ENCODE data around the gene ZNF683.

ZNF683 gene

DNA sequence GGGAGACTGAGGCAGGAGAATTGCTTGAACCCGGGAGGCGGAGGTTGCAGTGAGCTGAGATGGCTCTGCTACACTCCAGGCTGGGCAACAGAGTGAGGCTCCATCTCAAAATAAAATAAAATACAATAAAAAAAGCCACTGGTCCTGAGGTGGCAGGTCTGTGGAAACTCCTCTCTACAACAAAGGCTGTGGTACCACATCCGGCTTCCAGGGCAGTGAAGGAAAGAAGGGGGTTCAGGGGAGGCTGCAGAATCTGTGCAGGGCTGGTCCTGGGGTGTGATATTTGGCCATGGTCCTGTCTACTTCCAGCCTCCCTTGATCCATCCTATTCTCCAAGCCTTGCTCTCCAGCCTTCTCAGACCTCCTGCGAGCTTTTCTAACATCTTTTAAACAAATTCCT lies 731 bp upstream of the ZNF683 start:
- DNase-seq = no peak
- Histone ChIP-seq H4K20me1 (ENCODE audit: insufficient read depth, low read length) (no peaks in the 10 kb centered on the region), H3K4me2 (ENCODE audit: low read depth, low read length) (no peak overlapping the region), H2AFZ (ENCODE audit: low read length) (no peak overlapping the region), H3K27ac (ENCODE audit: low read length) (no peak overlapping the region), H3K9me2 (replicated peaks; ENCODE audit: insufficient read depth, low read length) (no peaks in the 10 kb centered on the region), H3K4me1 (ENCODE audit: low read length) (peaks cover 2% of the 10 kb centered on the region), H3F3A (ENCODE audit: insufficient read depth, low read length) (no peaks in the 10 kb centered on the region), H3K36me3 (replicated peaks; ENCODE audit: insufficient read depth, low read length) (no peaks in the 10 kb centered on the region), H3K9me3 (replicated peaks; ENCODE audit: insufficient read depth, low read length) (no peaks in the 10 kb centered on the region), H3K9ac (ENCODE audit: low read length) (no peak overlapping the region), H3K27me3 (replicated peaks; ENCODE audit: insufficient read depth, low read length) (0 out of 2 replicates have a peak, but pooled peaks cover 6% of the 10 kb centered on the region), H3K79me2 (ENCODE audit: low read length) (no peaks in the 10 kb centered on the region), H3K4me3 (ENCODE audit: low read length) (no peak overlapping the region)
- TF ChIP-seq, protein P1, sequence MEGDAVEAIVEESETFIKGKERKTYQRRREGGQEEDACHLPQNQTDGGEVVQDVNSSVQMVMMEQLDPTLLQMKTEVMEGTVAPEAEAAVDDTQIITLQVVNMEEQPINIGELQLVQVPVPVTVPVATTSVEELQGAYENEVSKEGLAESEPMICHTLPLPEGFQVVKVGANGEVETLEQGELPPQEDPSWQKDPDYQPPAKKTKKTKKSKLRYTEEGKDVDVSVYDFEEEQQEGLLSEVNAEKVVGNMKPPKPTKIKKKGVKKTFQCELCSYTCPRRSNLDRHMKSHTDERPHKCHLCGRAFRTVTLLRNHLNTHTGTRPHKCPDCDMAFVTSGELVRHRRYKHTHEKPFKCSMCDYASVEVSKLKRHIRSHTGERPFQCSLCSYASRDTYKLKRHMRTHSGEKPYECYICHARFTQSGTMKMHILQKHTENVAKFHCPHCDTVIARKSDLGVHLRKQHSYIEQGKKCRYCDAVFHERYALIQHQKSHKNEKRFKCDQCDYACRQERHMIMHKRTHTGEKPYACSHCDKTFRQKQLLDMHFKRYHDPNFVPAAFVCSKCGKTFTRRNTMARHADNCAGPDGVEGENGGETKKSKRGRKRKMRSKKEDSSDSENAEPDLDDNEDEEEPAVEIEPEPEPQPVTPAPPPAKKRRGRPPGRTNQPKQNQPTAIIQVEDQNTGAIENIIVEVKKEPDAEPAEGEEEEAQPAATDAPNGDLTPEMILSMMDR (IDR thresholded peaks at IDR 0.05; ENCODE audit: low read length) = no peak
- TF ChIP-seq EZH2phosphoT487 (IDR thresholded peaks at IDR 0.05; ENCODE audit: low read length) (no peak), EZH2 (optimal IDR thresholded peaks at IDR 0.05; ENCODE audit: low read depth, low read length) (no peak)

DNA sequence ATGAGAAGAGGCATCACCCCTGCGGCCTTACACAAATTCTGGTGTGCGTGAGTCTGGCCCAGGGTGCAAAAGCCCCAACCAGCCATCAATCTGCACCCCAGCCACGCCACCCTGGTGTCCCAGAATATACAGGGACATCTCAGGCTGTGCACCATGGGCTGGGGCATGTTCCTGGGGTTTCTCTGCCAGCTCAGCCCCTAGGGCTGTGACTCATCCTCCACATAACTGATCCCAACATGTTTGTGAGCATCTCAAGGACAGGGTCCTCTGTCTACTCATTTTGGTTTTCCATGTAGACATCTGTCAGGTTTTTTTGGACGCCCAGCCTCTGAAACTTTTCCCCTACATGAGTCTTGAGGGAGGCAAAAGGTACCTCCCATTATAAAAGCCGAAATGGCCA lies 511 bp downstream of the ZNF683 start:
- H3K4me1 ChIP-seq (ENCODE audit: low read length) = no peaks in the 10 kb centered on the region
- no peaks in the 10 kb centered on the region for H3K9me2 ChIP-seq (replicated peaks; ENCODE audit: insufficient read depth, low read length)
- H3K79me2 ChIP-seq (ENCODE audit: low read length) = no peaks in the 10 kb centered on the region
- no peak overlapping the region for H2AFZ ChIP-seq (ENCODE audit: low read length)
- peaks cover 14% of the 10 kb centered on the region for H3K27me3 ChIP-seq (replicated peaks; ENCODE audit: insufficient read depth, low read length)
- no peak overlapping the region for H3K27ac ChIP-seq (ENCODE audit: low read length)
- no peak overlapping the region for H3K9ac ChIP-seq (ENCODE audit: low read length)
- no peak overlapping the region for H3K4me2 ChIP-seq (ENCODE audit: low read depth, low read length)
- TF ChIP-seq EZH2 (optimal IDR thresholded peaks at IDR 0.05; ENCODE audit: low read depth, low read length) (no peak), EZH2phosphoT487 (IDR thresholded peaks at IDR 0.05; ENCODE audit: low read length) (no peak)
- TF ChIP-seq, protein P1 (IDR thresholded peaks at IDR 0.05; ENCODE audit: low read length) = no peak
- H3K36me3 ChIP-seq (replicated peaks; ENCODE audit: insufficient read depth, low read length) = no peaks in the 10 kb centered on the region
- H3F3A ChIP-seq (ENCODE audit: insufficient read depth, low read length) = no peaks in the 10 kb centered on the region
- no peaks in the 10 kb centered on the region for H3K9me3 ChIP-seq (replicated peaks; ENCODE audit: insufficient read depth, low read length)
- H3K4me3 ChIP-seq (ENCODE audit: low read length) = no peak overlapping the region
- DNase-seq = no peak
- H4K20me1 ChIP-seq (ENCODE audit: insufficient read depth, low read length) = no peaks in the 10 kb centered on the region

DNA sequence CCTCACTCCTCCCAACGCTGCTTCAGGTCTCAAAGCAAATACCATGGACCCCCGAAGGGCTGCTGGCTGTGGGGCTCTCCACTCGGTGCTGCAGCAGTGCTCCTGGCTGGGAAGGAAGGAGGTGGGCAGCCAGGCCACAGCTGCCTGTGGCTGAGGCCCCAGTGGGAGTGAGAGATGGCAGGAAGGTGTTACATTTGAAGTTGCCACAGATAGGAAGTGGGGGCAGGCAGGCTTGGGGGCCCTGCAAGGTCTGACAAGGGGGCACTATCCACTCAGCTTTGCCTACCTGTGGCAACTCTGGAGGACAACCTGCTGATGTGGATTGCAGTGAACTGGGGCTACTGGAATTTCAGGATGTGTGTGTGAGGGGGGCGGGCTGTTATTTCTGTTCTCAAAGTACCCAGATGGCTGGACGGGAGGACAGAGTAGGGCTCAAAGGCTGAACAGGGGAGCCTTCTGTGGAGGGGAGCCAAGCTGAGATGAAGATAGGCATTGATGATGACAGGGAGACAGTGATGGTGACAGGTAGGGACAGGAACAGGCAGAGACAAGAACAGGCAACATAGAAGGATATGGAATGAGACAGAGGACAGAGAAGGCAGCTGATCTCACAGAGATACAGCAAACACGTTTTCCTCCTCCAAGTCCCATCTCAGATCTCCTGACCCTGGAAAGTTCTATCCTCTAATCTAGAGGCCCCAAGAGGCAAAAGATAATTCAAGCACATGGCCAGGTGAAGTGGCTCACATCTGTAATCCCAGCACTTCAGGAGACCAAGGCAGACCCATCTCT lies 1.8 kb downstream of the ZNF683 start:
- no peak overlapping the region for H2AFZ ChIP-seq (ENCODE audit: low read length)
- no peaks in the 10 kb centered on the region for H3K9me2 ChIP-seq (replicated peaks; ENCODE audit: insufficient read depth, low read length)
- H3F3A ChIP-seq (ENCODE audit: insufficient read depth, low read length) = no peaks in the 10 kb centered on the region
- no peak for TF ChIP-seq EZH2 (optimal IDR thresholded peaks at IDR 0.05; ENCODE audit: low read depth, low read length)
- no peak for TF ChIP-seq EZH2phosphoT487 (IDR thresholded peaks at IDR 0.05; ENCODE audit: low read length)
- TF ChIP-seq, protein P1 (IDR thresholded peaks at IDR 0.05; ENCODE audit: low read length) = no peak
- H3K9me3 ChIP-seq (replicated peaks; ENCODE audit: insufficient read depth, low read length) = no peaks in the 10 kb centered on the region
- no peaks in the 10 kb centered on the region for H3K36me3 ChIP-seq (replicated peaks; ENCODE audit: insufficient read depth, low read length)
- H3K79me2 ChIP-seq (ENCODE audit: low read length) = no peaks in the 10 kb centered on the region
- no peak overlapping the region for H3K27ac ChIP-seq (ENCODE audit: low read length)
- peaks cover 17% of the 10 kb centered on the region for H3K27me3 ChIP-seq (replicated peaks; ENCODE audit: insufficient read depth, low read length)
- H3K4me1 ChIP-seq (ENCODE audit: low read length) = no peaks in the 10 kb centered on the region
- no peak overlapping the region for H3K4me3 ChIP-seq (ENCODE audit: low read length)
- no peaks in the 10 kb centered on the region for H4K20me1 ChIP-seq (ENCODE audit: insufficient read depth, low read length)
- no peak overlapping the region for H3K4me2 ChIP-seq (ENCODE audit: low read depth, low read length)
- H3K9ac ChIP-seq (ENCODE audit: low read length) = no peak overlapping the region
- DNase-seq = no peak
